Pulmonary artery endothelial cell (primary cell): ENCODE measurements around the gene LIX1. TPM values are rescaled to one million over a fixed set of nuclear protein-coding genes. Genes with fewer than 3 reads are reported as not detected.
"Not testable (repeated sequence)": the region's sequence is repeated elsewhere in the genome, so short reads cannot be mapped to it uniquely, and the experiment has no call there.

Experiments
- DNase-seq: peaks from one replicate; pipeline ENCODE4 v3.0.0-alpha.2; 2011; ENCODE audit warnings: low read depth, low spot score
- total RNA-seq: library from RNA; depleted of rRNA; stranded (reverse); fragments of >200 nt; gene quantifications from 2 replicates; pipeline ENCODE4 v1.2.3, GENCODE V29; 2014

The LIX1 gene
- total RNA-seq, 1 donor from 2014 or later: not detected

DNA sequence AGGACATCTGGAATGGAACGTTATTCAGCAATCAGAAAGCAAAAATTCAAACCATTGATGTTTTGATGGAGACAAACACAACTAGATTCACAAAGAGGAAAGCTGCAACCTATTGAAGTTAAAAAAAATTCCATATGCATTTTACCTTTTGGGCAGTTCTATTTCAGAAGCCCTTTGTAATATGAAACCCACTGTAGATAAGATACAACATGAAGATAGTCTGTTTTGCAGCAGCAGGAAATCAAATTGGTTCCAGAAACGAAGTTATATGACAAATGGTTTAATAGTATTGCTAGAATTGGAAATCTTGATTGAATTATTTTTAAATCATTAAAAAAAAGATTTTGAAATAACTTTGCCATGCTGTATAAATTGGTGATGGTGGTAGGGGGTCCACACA is 872 bp downstream of the LIX1 start:
- DNase-seq: no peak

DNA sequence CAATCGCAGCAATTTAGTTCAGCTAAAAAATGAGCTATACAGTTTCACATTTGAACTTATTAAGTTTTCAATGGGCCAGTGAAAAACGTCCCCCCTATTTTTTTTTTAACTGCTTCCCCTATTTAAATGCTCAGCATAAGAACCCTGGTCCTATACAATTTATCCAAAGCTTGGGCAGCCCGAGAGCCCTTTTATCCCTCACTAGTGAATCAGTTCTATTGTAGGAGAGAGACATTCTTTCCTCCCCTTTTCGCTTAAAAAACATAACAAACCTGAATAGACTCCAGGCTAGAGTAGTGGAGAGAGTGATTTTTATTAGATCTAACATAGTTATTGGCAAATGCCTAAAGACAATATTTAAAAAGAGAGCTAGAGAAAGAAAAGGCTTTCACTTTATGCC is 1.4 kb downstream of the LIX1 start:
- no peak for DNase-seq

DNA sequence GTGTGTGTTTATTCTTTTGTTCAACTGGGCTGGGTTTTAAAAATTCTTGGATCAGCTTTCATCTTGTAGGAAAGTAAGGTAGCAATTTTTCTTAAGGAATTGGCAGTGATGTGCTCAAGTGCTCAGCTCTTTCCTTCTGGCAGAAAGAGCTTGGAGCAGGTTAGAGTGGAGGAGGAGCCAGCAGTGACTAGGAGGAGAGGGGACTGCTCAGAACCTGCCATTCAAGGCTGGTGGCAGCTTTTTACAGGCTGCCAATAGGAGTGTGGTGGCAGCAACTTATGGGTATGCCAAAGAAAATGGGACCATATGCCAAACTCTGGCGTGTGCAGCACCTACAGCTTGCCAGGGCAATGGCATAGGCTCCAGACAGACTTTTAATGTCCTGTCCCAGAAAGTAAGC is 2.2 kb downstream of the LIX1 start:
- DNase-seq: not testable (repeated sequence)

DNA sequence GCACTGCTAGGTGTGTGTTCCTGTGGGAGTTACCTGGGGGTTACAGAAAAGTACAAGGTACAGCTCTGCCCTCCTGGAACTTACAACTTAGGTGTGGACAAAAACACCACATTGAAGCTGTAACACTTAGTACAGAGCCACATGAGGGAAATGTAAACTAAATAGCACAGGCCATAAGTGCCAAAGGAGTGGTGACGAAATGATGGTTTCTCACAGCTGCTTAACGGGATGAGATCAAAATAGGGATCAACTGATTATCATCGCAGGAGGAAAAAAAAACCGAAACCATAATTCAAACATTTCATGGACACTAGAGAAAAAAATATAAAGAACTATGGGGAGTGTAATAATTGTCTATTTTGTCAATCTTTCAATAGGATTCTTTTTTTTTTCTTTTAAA is 5.9 kb downstream of the LIX1 start:
- no peak for DNase-seq

DNA sequence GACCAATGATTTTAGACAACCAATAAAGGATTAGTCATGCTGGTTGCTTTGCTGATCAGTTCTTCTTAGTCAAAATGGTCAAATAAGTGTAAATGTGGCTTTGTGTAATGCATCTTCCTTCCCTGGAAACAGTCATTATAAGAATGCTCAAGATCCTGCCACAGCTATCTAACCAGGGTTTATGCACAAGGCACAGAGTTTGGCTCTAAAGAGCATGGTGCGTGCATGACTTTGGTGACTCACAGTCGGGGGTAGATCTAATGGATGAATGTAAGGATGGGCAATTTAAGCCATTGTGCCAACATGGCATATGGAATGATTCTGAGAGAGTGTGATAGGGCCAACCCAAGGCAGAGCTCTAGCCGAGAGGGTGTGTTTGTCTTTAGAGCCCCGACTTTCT is 6.5 kb downstream of the LIX1 start:
- DNase-seq: no peak

DNA sequence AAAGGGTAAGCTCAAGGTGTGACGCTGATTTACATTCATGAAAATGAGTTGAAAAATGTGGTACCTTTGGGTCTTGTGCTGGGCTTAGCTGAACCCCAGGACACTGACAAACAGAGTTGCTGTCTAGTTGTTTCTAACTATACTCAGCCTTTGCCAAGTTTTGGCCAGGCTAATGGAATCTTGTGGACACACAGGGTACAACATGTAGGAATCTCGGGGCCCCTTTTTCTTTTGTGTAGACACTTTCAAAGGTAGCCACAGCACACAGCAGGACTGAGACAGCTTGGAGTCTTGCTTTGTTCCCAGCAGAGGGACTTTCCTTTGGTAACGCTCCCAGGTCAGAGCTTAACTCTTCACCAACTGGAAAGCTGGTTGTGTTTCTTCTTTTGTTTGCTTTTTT is 7.8 kb downstream of the LIX1 start:
- no peak for DNase-seq

DNA sequence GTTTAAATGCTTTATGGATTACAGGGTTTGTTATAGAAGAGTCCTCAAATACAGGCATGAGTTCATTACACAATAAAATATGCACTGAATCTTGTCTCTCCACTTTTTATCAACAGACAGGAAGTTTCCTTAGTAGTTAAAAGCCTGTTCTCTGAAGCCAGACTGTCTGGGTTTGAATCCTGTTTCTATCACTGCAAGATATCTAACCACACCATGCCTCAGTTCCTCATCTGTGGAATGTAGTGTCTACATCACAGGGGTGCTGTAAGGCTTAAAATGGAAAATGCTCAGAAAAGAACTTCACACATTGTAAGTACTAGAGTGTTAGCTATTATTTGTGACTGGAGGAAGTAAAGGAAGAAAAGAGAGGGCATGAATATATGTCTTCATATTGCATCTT is 9.3 kb downstream of the LIX1 start:
- DNase-seq: no peak

DNA sequence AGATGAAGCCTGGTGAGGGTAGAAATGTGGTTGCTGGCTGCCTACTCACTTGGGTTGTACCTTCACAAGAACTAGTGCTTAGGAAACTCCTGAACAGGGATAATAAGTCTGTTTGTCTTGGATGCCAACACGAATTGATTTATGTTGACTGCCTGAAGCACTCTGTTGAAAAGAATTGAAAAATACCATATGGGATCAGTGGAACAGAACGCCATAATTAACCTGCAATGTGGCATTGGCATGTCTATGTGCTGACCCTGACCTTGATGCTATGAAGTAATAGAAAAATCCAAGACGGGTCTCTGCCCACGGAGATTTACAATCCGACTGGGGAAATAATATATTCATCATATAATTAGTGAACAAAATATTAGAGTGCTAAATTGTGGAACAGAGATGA is 10.5 kb downstream of the LIX1 start:
- no peak for DNase-seq

DNA sequence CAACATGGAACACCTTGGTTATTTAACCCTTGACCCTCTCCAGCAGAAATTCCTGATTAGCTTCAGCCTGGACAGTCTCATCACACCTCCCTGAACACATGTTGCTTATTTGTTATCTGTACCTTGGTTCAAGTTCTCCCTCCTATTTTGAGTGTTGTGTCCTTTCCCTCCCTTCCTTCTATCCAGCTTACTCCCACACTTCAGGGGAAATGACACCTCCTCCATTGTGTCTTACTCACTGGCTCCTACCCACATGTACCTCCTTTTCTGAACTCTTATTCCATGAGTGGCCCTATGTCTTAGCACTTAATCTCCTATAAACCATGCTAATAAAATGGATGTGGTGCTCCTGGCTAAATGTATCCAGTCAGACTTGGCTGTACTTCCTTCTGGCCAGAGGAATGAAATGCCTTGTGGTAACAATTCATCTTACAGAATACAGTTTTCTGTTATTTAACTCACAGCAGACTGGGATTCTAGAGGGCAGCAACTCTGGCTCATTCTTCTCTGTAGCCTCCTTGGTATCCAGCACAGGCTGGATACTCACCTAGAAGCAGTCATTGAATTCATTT is 11.2 kb downstream of the LIX1 start:
- no peak for DNase-seq

DNA sequence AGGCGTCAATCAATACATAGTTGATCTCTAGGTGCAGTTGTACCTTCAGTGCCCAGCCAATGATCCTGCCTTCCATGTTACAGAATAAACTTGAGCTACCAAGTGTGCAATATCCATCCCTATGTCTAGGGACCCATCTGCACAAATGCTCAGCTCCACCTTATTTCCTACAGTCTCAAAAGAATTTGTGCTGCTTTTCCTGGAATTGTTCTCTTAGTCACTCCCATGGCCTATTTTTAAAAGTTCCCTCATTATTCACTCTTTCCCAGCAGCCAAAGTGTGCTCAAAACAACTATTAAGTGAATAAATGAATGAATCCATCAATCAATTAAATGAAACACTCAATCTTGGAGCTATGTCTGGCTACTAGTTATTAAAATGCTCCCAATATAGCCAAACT is 14.7 kb downstream of the LIX1 start:
- DNase-seq: peak; percentile 24

DNA sequence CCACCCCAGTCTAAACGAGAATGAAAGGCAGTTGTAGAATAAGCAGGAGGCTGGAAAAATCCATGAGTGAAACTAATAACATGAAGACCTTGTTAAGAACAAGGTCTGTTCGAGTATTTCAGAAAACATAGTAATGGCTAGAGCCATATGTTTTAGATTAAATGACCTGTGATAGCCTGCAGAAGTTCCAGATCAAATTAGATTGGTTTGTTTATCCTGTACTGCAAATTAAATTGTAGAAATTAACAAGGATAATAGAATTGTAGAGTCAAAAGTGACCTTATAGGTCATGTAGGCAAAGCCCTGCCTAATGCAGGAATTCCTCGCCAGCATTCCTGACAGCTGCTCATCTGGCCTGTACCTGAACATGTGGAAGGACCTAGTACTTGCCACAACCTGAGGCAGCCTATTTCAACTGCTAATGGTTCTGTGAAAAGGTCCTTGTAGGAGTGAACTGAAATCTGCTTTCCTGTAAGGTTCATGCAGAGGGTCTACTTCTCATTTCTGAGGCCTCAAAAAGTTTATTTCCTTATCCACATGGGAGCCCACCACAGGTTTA is 17.2 kb downstream of the LIX1 start:
- DNase-seq: no peak

DNA sequence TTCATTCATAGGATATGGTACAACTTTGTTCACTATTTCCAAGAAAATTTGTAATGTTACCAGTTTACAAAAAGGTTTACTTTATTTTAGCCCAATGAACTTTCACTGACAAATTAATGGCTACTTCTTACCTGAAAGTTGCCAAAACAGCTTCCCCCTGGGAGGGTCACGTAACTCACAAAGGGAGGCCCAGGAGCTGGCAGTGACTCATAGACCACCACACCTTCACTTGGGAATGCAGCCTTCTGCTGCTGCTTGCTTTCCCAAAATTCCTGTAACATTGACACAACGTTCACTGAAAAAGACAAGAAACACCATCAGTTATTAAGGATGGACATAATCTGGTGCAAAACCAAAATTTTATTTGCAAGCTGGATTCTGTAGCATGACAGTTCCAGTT is 18.1 kb downstream of the LIX1 start:
- DNase-seq: no peak

DNA sequence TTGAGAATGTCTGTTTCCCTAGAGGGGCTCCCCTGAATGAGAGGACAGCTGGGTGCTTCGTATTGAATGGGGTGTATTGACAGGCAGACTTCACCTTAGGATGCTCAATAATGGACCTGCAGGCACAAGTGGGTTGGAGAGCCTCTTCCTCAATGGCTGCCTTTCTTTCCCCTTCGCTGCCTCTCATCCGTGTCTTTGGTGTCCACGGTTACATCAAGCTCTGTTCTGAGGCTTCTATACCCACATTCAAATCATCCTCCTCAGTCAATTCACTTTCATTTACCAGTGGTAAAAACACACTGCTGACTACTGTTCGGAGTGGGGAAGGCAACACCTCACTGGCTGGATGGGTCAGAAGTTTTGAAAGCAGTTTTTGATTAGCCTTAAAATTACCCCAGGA is 20.6 kb downstream of the LIX1 start:
- no peak for DNase-seq

DNA sequence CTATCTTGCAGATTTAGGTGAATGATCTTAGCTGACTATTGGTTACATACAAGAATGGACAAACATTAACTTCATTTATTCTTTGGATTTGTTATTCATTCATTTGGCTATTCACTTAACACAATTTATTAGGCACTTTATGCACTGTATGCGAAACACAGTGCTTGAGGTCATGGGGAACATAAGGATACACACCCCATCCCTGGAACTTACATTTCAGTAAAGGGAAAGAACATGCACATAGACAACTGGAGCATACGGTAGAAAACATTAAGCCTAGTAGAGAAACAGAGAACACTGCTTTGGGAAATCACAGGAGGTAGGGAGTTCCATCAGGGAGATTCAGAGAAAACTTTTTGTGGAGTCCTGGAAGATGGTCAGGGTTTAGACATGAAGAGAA is 22.2 kb downstream of the LIX1 start:
- DNase-seq: no peak

DNA sequence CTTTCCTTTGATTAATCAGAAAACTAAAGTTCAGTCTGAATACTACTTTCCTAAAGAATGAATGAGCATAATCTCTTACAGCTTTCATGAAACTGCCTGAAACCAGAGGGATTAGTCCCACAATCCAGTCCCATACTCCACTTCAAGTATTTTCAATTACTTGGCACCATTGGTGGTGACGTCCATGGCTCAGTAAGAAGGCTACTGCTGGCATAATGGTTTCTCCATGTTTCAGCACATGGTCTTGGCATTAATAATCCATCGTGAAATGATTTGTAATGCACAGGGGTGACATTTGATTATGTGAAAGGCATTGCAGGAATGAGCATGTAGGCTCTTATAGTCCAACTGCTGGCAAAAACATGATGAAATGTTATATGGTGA is 23.4 kb downstream of the LIX1 start:
- no peak for DNase-seq

DNA sequence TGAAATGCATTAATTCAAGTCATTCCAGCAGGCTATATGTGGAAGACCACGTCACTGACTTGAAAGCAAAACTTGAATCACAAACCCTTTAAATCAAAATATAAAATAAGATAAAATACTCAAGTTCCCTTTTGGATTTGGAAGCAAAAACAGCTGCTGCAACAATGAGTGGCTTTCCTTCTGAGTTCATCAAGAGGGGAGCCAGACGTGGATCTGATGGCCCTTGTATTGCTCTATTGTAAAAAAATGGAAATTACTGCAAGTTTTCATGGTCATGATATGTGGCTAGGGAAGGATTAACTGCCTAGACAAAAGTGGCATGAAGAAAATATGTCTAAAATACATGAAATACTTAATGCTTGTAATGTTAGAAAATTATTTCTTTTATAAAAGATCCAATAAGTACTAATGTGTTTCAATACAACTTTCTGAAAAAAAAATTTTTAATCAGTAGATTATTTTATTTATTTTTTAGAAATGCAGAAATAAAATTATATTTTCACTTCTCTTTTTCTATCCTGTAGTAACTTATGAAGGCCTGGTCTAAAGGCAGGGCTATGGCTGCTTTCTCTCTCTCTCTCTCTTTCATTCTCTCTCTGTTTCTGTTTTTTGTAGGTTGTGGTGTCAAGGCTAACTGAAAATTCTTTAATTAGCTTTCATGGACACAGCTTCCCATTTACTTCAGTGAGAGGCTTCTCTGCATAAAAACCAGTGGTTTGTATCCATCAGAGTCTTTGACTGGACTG is 24.0 kb downstream of the LIX1 start:
- DNase-seq: no peak

DNA sequence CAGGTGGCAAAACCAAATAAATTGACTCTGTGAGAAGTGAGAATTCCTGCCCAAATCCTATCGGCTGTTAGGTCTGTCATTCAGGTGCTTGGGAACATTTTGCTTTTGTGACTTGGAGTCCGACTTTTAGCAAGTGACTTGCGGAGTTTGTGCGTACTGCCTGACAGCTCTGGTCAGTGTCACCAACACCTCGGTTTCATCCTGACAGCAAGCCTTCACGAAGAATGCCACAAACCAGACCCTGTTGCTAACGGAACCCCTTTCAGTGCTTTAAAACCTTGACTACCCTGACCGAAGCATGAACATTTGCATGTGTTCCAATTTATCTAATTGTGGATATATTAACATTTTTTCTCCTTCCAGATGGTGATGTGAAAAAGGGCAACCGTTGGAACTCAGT is 26.5 kb downstream of the LIX1 start:
- DNase-seq: no peak

DNA sequence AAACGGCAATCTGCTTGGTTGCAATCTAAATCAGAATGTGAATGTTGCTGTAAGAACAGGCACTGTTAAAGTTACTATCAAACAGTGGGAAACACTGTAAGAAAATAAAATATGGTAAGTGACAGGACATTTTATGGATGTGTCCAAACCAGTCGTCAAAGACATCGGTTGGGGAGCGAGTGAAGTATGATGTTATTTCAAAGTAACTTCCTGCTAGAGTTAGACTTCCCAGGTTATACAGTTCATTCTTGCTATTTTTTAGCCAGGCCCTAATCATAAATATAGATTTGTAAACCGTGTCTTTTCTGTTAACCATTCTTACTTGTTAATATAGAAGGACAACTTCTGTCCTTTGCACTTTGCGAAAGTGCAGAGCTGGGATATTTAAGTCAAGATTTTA is 30.2 kb downstream of the LIX1 start:
- DNase-seq: no peak

DNA sequence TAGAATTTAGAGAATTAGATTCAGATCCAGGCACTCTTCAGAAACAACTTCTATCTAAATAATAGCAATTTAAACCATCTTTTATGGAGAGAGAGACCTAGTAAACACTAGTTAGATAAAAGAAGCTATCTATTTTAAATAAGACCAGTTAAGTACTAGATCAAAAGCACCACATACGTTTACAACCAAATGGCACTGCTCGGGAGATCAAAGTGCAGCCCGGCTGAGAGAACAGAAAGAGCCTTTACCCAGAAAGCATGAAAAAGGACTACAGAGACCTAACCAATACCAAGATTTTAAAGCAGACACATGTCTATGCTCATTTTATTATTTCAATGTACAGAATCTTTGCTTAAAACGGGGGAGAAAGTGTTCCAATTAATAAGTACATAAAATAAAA is 30.8 kb downstream of the LIX1 start:
- no peak for DNase-seq

DNA sequence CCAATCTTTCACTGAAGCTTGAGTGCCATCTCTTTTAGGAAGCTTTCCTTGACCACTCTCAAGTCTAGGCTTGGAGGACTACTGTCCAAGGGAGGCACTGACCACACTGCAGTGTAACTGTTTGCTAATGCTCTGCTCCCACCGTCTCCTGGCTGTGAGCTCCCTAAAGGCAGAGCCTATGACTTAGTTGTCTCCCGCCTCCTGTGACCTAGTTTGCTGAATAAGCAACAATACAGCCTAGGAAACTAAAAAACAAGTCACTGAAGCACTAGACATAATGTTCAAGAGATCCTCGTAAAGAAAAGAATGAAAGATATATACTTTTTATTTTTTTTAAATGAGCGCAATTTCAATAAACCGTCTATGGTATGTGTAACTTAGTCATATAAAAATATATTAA is 31.4 kb downstream of the LIX1 start:
- DNase-seq: no peak

DNA sequence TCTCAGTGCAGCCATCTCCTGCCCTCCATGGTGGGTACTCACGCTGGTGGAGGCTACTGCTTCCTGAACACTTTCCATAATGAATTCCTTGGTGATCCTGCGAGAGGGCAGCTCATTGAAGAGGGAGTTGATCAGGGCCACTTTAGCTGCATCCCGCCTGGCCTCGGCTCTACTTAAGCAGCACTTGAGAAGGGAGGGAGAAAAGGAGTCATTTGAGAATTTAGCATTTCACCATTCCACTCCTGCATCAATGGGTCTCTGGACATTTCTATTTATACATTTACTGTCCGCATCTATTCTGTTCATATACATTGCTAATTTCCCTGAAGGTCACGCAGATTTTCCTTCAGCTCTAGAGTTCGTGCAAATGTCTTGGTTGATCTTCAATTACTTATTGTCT is 35.1 kb downstream of the LIX1 start:
- DNase-seq: no peak

DNA sequence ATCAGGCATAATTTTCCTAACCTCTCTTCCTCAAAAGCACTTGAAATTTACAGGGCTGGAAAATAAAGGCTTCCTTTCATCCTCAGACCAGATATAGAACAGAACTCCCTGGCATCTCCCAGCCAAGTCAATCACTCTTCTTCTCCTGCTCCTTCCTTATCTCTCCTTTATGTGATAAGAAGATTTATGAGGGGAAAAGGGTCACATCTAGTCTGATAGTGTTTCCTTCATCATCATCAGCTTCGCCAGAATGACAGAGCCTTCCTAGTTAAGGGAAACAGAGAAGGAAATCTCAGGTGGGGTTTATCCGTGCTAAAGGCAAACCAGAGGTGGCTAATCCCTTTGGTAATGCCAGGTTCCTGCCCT is 36.2 kb downstream of the LIX1 start:
- no peak for DNase-seq

DNA sequence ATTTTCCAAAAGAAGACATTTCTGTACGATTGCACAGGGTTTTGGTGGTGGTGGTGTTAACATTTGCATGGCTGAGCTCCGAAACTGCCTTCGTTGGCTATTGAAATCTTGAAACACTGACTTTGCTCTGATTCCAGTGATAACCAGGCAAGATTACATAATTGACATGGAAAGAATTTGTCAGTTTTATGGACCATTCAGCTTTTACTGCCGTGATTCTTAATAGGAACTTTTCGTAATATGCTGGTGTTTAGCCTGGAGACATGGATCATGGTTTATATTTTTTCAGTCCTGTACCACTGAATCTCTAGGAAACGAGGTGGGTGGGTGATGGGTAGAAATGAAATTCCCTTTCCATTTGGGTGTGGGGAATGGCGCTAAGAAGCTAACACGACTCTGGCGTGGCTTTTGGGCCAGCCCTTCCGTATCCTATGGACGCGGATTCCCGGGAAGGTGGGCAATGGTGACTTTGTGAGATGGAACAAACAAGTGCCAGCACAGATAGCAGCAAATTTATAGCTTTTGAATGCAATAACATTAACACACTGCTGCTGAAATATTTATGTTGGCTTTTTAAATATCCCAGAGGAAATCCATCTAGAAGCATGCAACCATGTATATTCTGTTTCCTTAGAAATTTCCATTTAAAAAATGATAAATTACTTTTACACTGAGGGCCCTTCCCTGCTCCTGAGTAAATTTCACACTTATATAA is 36.8 kb downstream of the LIX1 start:
- DNase-seq: no peak
